ENCODE measurements around the gene SLC36A2. TPM values are rescaled to one million over a fixed set of nuclear protein-coding genes. Genes with fewer than 3 reads are reported as not detected.

The SLC36A2 gene
- not detected for total RNA-seq

- Histone ChIP-seq H3K27me3 (no peaks in the 10 kb centered on the region), H3K36me3 (no peaks in the 10 kb centered on the region), H3K9me3 (no peaks in the 10 kb centered on the region), H3K4me1 (no peaks in the 10 kb centered on the region), H3K4me3 (no peak within 1 kb of the TSS), H3K9ac (ENCODE audit: low read depth in 2 of 2, low read length in 2 of 2) (no peak within 1 kb of the TSS), H3K27ac (no peak within 1 kb of the TSS)
- intact Hi-C loops (cut with DNase I), result no loop called here
- TF ChIP-seq CTCF (IDR thresholded peaks at IDR 0.05), result no peak
- DNase-seq, result no peak
These were observed at the start of gene SLC36A2 for GRCh38 chr5:151347369-151347768. Gene SLC36A2, minus strand, starts transcription at chr5:151347559. Its CDS starts 99 bp downstream, at chr5:151347460.

GRCh38 chr5:151388960-151389359 is 41.6 kb upstream of the SLC36A2 start:
- H3K9me3 ChIP-seq, result no peaks in the 10 kb centered on the region
- no peaks in the 10 kb centered on the region for H3K36me3 ChIP-seq
- H3K27ac ChIP-seq, result no peak overlapping the region
- intact Hi-C loops (cut with DNase I), result no loop called here
- H3K9ac ChIP-seq (ENCODE audit: low read depth in 2 of 2, low read length in 2 of 2), result no peak overlapping the region
- H3K4me1 ChIP-seq, result no peaks in the 10 kb centered on the region
- no peak overlapping the region for H3K4me3 ChIP-seq
- no peak for DNase-seq
- H3K27me3 ChIP-seq, result no peaks in the 10 kb centered on the region
- no peak for TF ChIP-seq CTCF (IDR thresholded peaks at IDR 0.05)

GRCh38 chr5:151384106-151384505 is 36.7 kb upstream of the SLC36A2 start:
- H3K4me1 ChIP-seq, result no peaks in the 10 kb centered on the region
- no peak overlapping the region for H3K9ac ChIP-seq (ENCODE audit: low read depth in 2 of 2, low read length in 2 of 2)
- H3K27me3 ChIP-seq, result no peaks in the 10 kb centered on the region
- H3K27ac ChIP-seq, result no peak overlapping the region
- intact Hi-C loops (cut with DNase I), result no loop called here
- no peak for DNase-seq
- H3K4me3 ChIP-seq, result no peak overlapping the region
- no peaks in the 10 kb centered on the region for H3K9me3 ChIP-seq
- H3K36me3 ChIP-seq, result no peaks in the 10 kb centered on the region
- no peak for TF ChIP-seq CTCF (IDR thresholded peaks at IDR 0.05)

GRCh38 chr5:151383011-151383410 is 35.7 kb upstream of the SLC36A2 start:
- Histone ChIP-seq H3K36me3 (no peaks in the 10 kb centered on the region), H3K9ac (ENCODE audit: low read depth in 2 of 2, low read length in 2 of 2) (no peak overlapping the region), H3K27ac (no peak overlapping the region), H3K27me3 (no peaks in the 10 kb centered on the region), H3K9me3 (no peaks in the 10 kb centered on the region), H3K4me3 (no peak overlapping the region), H3K4me1 (no peaks in the 10 kb centered on the region)
- no peak for TF ChIP-seq CTCF (IDR thresholded peaks at IDR 0.05)
- intact Hi-C loops (cut with DNase I), result no loop called here
- DNase-seq, result no peak

- Histone ChIP-seq H3K36me3 (no peaks in the 10 kb centered on the region), H3K27ac (no peak overlapping the region), H3K4me3 (no peak overlapping the region), H3K4me1 (no peaks in the 10 kb centered on the region), H3K9me3 (no peaks in the 10 kb centered on the region), H3K27me3 (no peaks in the 10 kb centered on the region), H3K9ac (ENCODE audit: low read depth in 2 of 2, low read length in 2 of 2) (no peak overlapping the region)
- no peak for DNase-seq
- intact Hi-C loops (cut with DNase I), result no loop called here
- TF ChIP-seq CTCF (IDR thresholded peaks at IDR 0.05), result no peak
These were observed 35.2 kb upstream of the SLC36A2 start for GRCh38 chr5:151382576-151382975.

- Histone ChIP-seq H3K4me3 (no peak overlapping the region), H3K9me3 (no peaks in the 10 kb centered on the region), H3K27me3 (no peaks in the 10 kb centered on the region), H3K36me3 (no peaks in the 10 kb centered on the region), H3K9ac (ENCODE audit: low read depth in 2 of 2, low read length in 2 of 2) (no peak overlapping the region), H3K27ac (no peak overlapping the region), H3K4me1 (no peaks in the 10 kb centered on the region)
- intact Hi-C loops (cut with DNase I), result no loop called here
- no peak for DNase-seq
- TF ChIP-seq CTCF (IDR thresholded peaks at IDR 0.05), result no peak
These were observed 34.5 kb upstream of the SLC36A2 start for GRCh38 chr5:151381899-151382298.
